Renal pelvis (tissue), 4 donors: Measurements from ENCODE around the gene FGF8. TPM values are rescaled to one million over a fixed set of nuclear protein-coding genes. Genes with fewer than 3 reads are reported as not detected.

ENCODE experiments used
- DNase-seq: peaks from one replicate; pipeline ENCODE4 v3.0.0-alpha.2; 2013
- polyA plus RNA-seq, 3 donors: library from polyadenylated mRNA; unstranded; fragments of 120-200 nt; gene quantifications; one replicate each; pipeline ENCODE4 v1.2.1, GENCODE V29; 2013; ENCODE audit not compliant: insufficient read length in 3 of 3

The FGF8 gene
- polyA plus RNA-seq, 3 donors = 7.8 to 10.4 (median 10.1) TPM

GRCh38 chr10:101741938-101742337 is 34.0 kb downstream of the FGF8 start:
- no peak for DNase-seq

- DNase-seq = no peak
These were observed 39.2 kb downstream of the FGF8 start for GRCh38 chr10:101736666-101737065.

- no peak for DNase-seq
These were observed 43.8 kb downstream of the FGF8 start for GRCh38 chr10:101732096-101732495.

GRCh38 chr10:101726115-101726387 is 49.9 kb downstream of the FGF8 start:
- DNase-seq = no peak

GRCh38 chr10:101725296-101726114 is 50.4 kb downstream of the FGF8 start:
- no peak for DNase-seq

GRCh38 chr10:101724446-101724845 is 51.5 kb downstream of the FGF8 start:
- no peak for DNase-seq

- no peak for DNase-seq
These were observed 52.7 kb downstream of the FGF8 start for GRCh38 chr10:101723176-101723575.

- no peak for DNase-seq
These were observed 54.1 kb downstream of the FGF8 start for GRCh38 chr10:101721806-101722205.

GRCh38 chr10:101720606-101721230 is 55.2 kb downstream of the FGF8 start:
- no peak for DNase-seq

Other genes starting within 250 kb of the FGF8 start
- gene POLL, start 187.9 kb downstream of the FGF8 start, polyA plus RNA-seq = 10 to 100 TPM; 31.8 to 46.3 (median 40.1) TPM
- 10 to 100 TPM; 44.5 to 47.6 (median 45.6) TPM for gene DPCD, start 187.8 kb downstream of the FGF8 start, polyA plus RNA-seq
- gene FBXW4, start 80.9 kb downstream of the FGF8 start, polyA plus RNA-seq = 10 to 100 TPM; 53.9 to 62.9 (median 56.9) TPM
- gene NPM3, start 7.3 kb upstream of the FGF8 start, polyA plus RNA-seq = 10 to 100 TPM; 54.7 to 68.9 (median 58.2) TPM
- 100 to 1,000 TPM; 111 to 237 (median 214) TPM for gene OGA, start 42.3 kb upstream of the FGF8 start, polyA plus RNA-seq
- gene KCNIP2, start 67.7 kb upstream of the FGF8 start, polyA plus RNA-seq = 1 to 10 TPM; 3.8 to 8.4 (median 7.3) TPM